Tongue (tissue), 2 donors: ENCODE data around the gene FOLR1. TPM values are rescaled to one million over a fixed set of nuclear protein-coding genes. Genes with fewer than 3 reads are reported as not detected.

Experiments used
- DNase-seq: peaks from one replicate; pipeline ENCODE4 v3.0.0-alpha.2; 2015
- total RNA-seq: library from RNA; depleted of rRNA; stranded (reverse); fragments of >200 nt; gene quantifications from one replicate; pipeline ENCODE4 v1.2.3, GENCODE V29; 2014

The FOLR1 gene
- total RNA-seq, 1 donor from 2014 or later: 1.6 TPM

DNA sequence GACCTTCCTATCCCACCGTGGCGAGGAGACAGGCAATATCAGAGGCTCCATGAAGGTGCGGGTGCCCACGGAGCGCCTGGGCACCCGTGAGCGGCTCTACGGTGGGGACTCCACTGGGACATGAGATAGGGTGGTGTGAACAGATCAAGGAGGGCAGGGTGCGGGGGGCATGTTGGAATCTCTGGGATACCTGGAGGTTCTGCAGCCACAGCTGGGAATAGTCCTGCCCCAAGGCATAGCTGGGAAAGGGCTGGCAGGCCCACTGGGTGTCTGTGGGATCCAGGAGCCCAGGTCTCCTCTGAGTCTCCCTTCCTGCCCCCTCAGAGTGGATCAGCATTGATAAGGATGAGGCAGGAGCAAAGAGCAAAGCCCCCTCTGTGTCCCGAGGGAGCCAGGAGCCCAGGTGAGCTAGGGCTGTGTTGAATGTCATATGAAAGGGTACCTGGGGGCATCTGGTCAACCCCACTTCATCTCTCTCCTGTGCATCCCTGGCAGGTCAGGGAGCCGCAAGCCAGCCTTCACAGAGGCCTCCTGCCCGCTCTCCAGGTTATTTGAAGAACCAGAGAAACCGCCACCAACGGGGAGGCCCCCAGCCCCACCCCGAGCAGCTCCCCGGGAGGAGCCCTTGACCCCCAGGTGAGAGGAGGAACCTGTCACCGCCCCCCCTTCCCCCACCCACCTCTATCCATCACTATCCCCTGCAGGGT lies 43.6 kb downstream of the FOLR1 start:
- no peak for DNase-seq

DNA sequence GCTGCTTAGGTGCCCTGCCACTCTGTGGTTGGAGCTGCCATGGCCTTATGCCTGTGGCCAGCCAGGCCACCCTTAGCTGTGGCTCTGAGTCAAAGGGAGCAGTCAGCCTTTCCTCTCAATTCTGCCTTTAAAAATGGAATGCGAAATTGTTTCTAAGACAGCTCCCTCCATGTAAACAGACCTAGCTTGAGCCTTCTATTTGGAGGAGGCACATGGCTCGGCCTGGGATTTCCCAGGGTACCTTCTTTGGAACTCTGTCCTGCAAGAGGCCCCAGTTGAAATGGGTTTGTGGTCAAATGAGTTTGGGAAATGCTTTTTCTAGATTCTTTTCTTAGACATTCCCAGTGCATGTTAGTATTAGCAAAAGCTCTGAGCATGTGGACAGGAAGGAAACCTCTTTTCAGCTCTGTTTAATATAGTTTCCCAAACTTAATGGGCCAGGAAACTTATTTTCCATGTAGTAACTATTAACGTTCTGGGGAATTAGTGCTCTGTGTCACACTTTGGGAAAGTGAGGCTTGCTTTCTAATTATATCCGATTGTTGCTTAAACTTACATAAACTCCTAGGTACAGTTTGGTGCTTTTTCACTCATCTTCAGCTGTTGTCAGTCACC lies 44.2 kb downstream of the FOLR1 start:
- DNase-seq: no peak

DNA sequence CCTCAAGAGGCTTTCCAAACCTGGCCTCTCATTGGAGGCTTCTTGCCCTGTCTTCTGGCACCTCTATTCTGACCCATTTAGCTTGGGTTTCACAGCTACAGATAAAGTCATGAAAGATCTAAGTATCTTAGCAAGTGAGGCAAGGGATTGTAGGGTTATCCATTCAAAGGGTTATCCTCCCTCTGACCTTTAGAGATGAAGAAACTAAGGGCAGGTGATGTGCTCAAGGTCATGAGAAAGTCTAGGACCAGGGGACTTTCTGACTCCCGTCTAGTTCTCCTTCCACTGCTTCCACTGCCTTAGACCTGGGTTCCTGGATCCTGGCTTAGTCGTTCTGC lies 44.8 kb downstream of the FOLR1 start:
- DNase-seq: no peak

DNA sequence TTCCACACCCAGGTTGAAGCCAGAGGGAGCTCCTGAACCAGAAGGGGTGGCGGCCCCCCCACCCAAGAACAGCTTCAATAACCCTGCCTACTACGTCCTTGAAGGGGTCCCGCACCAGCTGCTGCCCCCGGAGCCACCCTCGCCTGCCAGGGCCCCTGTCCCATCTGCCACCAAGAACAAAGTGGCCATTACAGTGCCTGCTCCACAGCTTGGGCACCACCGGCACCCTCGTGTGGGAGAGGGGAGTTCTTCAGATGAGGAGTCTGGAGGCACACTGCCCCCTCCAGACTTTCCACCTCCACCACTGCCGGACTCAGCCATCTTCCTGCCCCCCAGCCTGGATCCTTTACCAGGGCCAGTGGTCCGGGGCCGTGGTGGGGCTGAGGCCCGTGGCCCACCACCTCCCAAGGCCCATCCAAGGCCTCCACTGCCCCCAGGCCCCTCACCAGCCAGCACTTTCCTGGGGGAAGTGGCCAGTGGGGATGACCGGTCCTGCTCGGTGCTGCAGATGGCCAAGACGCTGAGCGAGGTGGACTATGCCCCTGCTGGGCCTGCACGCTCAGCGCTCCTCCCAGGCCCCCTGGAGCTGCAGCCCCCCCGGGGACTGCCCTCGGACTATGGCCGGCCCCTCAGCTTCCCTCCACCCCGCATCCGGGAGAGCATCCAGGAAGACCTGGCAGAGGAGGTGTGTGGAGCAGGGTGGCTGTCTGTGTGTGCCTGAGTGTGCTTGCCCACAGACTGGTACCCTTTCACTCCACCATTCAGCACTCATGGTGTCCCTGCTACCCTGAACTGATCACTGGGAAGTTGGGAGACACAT lies 45.4 kb downstream of the FOLR1 start:
- DNase-seq: no peak

DNA sequence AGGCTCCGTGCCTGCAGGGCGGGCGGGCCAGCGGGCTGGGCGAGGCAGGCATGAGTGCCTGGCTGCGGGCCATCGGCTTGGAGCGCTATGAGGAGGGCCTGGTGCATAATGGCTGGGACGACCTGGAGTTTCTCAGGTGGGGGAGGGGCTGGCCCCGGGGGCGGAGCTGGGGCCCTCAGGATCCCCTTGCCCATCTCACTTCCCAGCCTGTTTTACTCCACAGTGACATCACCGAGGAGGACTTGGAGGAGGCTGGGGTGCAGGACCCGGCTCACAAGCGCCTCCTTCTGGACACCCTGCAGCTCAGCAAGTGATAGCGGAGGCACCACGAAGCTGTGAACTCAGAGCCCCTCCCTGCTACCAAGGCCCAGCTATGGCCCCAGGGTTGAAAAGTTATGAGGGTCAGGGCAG lies 46.1 kb downstream of the FOLR1 start:
- peak; percentile 72 for DNase-seq

DNA sequence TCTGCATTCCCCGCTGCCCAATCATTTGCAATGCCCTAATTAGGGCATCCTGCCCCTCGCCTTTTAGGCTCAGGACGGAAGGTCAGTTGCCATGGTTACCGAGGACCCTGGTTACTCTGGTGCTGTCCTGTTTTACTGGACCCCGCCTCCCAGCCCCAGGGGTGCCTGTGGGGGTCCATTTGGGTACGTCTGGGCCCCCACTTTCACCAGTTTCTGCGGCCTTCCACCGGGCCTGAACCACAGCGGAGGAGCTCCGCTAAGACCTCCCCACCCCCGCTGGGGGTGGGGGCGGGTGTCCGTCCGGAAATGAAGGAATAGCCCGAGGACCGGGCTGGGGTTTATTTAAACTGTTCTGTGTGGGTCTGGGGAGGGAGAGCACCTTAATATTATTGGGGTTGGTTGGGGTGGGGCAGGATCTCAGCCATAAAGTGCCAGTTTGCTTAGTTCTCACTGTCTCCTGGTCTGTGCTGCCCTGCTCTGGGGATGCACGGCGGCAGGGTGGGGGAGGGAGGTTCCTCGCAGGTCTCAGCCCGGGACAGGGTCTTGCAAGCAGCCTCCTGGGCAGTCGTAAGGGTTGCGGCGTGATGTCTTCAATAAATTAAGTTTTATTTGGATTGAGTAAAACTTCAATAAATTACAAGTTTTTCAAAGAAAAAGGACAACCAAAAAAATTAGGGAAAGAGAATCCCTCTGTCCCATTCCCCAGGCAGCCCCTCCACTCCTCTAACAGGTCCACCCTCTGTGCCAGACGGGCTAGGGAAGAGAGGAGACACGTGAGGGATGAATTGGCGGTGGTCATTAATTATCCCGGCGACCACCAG lies 46.8 kb downstream of the FOLR1 start:
- DNase-seq: no peak

DNA sequence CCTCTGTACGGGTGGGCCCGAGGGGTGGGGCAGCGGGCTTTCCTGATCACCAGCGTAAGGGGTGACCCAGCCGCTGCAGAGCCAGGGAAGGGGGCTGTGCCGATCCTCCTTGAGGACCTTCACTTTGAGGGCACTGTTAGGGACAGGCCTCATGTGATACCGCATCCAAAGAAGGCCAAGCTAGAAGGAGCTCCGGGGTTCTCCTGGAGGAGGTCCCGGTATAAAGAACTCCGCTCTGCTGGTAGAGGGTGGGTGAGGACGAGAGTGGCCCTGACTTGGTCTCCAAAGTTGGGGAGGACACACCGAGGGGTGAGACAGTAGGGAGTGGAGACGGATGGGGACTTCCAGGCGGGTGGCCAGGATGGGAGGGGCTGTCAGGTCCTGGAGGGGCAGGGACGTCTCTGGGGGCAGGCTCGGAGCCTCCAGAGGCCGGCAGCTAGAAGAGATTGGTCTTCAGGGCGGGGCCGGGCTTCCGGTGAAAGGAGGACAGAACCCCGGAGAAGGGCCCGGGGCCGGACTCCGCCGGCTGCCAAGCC lies 47.4 kb downstream of the FOLR1 start:
- peak; percentile 59 for DNase-seq

DNA sequence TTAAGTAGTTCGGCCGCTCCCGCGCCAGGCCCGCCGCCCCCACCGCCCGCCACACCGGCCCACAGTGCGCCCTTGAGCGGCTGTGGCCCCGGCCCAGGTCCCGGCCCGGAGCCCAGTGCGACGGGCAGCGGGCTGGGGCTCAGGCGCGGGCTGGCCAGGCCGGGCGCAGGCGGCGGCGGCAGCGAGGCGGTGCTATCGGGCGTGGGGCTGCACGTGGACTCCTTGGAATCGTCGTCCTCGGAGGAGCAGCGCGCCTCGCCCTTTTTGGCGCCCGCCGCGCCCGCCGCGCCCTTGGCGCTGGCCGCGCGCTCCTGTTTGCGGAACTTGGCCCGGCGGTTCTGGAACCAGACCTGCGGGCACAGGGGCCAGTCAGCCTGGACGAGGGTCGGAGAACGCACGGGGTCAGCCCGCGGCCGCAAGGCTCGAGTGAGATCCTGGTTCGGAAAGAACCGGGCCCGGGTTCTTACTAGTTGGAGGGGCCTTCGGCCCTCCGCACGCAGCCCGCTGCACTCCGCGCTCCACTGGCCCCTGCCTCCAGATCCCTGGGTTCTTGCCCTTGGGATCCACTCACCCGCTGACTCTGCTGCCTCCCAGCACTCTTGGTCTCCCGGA lies 48.0 kb downstream of the FOLR1 start:
- peak; percentile 58 for DNase-seq

DNA sequence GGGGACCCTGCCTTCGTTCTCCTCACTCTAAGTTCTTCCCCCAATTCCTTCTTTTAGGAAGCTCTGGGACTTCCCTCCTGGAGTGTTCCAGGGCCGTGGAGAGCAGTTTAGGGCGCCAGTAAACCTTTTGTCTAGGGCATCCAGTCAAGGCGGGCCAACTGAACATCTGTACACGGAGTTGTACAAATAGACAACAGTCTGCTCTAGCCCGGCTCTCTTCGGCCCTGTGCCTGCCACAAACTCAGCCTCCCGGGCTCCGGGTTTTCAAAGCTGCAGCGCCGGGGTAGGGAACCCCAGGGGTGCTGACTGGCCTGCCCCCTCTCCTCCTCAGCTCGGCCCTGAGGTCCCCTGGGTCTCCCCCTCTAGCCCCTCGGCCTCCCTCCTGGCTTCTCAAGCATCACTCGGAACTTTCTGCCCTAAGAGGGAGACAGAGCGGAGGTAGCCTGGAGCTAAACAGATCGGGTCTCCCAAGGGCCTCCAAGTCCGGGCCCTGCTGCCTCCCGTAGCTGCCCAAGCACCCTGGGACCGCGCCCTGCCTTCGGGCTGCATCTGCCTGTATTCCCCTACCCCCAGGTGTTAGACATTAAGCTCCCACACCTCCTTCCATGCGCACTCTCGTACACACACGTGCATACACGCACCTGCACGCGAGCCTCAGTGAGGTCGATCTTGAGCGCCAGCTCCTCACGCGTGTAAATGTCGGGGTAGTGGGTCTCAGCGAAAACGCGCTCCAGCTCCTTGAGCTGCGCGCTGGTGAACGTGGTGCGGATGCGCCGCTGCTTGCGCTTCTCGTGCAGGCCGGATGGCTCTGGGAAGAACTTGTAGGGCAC lies 48.7 kb downstream of the FOLR1 start:
- peak; percentile 29 for DNase-seq

DNA sequence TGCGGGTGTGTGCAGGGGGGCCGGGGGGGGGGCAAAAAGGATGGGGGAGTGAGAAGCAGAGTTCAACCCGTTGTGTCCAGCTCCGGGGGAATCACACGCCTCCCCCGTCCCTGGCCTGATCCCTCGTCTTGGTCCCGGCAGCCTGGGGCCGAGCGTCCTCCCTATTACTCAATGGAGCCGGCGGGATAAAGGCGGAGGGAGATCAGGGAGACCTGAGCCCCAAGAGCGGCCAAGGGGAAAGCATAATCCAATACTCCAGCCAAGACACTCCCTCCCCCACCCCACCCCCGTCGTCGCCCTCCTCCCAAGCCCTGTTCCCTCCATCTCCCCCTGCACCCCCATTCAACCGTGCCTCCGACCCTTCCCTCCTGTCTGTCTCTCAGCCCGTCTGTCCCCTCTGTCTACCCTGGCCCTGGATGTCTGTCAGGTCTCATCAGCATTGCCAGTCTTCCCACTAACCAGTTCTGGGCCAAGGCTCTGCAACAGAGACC lies 49.4 kb downstream of the FOLR1 start:
- DNase-seq: no peak

DNA sequence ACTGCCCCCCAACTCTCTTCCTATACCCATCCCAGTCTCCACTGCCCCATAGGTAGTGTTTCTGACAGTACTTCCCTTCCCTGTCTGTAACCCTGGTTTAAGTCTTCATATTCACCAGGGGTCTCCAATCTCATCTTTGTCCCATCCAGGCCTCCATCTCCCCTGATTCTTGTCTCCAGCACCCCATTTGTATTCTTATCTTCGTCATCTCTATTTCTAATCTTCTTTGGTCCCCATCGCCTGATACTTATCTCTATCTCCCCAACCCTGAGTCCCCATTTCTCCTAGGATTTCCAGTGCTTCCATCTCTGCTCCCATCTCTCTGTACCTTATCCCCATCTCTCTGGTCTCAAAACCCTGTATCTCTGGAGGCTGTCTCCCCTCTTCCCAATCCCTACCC lies 50.2 kb downstream of the FOLR1 start:
- no peak for DNase-seq

DNA sequence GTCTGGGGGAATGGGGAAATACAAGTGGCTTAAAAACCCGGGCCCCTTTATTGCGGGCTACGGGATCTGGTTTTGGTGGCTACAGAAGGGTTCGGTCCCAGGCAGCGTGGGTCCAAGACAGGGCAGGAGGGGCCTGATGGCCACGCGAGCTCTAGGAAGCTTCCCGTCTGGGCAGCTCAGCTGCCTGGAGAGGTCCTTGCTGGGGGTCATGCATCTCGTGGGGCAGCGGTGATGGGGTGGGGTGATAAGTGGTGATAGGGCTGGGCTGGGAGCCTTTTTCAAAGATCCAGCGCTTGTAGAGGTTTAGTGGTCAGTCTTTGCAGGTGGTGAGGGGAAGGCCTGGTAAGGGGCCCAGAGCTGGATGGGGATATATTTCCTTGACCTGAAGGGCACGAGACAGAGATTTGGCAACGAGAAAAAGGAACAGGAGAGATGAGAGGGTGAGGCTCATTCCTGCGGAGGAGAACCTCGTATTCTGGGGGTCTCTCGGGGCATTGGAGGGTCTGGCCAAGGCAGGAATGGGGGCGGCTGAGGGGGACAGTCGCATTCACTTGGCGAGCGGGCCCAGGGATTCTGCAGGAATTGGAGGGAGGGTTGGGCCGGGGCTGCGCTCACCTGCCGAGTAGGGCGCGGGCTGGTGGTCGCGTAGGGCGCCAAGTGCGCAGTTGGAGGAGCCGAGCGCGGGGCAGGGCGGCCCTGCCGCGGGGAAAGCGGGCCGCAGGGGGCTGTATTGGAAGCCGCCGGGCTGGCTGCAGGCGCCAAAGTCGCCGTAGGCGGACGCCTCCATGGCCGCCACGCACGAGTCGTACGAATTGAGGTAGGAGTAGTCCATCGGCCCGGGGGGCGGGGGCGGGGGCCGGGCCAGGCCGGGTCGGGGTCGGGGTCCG lies 51.5 kb downstream of the FOLR1 start:
- no peak for DNase-seq

DNA sequence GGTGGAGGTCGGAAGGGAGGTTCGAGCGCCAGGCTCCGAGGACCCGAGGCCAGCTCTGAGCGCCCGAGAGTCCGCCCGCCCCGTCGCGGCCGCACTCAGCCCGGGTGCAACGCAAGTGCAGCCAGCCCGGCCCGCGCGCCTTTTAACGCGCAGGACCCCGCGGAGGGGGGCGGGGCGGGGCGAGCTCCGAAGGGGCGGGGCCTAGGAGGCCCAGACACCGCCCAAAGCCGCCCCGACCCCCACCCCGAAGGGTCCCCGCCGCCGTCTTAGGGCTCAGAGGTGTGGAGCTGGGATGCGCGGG lies 52.1 kb downstream of the FOLR1 start, which contains the start of gene PHOX2A:
TSS of gene PHOX2A (minus strand) at position 117 of the 301 bp plus-strand sequence. CDS start 172 bp downstream, outside the sequence.
- DNase-seq: no peak

DNA sequence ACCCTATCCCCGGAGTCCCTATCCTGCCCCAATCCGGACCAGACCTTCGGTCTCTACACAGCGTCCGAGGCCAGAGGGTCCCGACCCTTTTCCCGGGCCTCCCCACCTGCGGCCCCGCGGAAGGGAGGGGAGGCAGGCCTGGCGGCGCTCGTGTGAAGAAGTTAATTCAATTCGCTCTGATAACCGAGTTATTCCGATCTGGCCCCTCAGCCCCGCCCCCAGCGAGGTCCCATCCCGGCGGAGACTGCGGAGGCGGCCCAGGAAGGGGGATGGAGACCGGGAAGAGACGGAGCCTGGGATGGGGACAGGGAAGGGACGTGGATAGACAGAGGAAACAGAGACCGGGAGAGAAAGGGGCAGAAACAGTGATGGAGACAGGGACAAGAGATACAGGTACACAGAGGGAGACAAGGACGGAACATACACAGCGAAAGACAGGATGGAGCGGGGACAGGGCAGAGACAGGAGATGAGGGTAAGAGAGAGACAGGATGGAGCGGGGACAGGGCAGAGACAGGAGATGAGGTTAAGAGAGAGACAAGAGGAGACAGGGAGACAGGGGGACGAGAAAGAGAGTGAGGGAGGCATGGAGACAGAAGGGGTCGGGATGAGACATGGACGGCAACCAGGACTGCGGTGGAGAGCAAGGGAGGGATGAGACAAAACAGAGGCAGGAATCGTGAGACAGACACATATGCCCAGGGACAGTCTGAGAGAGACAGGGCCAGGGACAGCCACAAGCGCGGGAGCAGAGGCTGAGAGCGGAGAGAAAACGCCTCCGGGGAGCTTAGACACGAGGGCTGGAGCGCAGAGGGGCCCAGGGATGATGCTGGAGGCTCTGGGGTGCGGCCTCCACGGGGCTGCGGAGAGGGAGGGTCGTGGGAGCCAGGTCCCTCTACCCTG lies 52.7 kb downstream of the FOLR1 start:
- DNase-seq: peak; percentile 19

DNA sequence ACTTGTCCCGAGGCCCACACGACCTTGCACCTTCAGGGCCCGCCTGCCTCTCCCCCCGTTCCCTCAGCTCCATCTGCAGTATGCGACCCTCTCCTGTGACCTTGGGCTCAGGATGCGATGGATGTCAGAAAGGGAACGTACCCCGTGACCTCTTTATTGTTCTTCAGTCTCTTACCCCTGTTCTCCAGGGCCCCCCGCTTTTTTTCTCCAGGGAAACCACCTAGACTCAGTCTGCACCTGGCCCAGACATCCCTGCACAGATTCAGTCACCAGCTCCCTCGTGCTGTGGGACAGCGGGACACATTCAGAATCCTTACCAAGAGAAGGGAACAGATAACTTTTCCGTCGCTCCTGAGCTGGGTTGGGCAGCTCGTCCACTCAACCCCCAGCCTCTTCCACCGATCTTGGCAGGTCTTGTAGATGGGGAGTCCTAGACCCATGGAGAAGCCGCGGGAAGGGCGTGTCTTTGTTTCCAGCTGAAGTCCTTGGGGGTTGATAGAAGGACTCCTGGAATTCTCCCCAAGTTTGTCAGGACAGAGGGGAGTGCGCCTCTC lies 53.4 kb downstream of the FOLR1 start:
- no peak for DNase-seq
